Liver (tissue), 3 donors: ENCODE results near the gene DOCK1.

Experiments used
- GABPA ChIP-seq, 2 donors: IDR thresholded peaks in 1 of 2; conservative IDR thresholded peaks in 1 of 2; 2 replicates each; pipeline ENCODE4 v1.6.1; 2016; ENCODE audit warnings: antibody characterized with exemption in 2 of 2, mild to moderate bottlenecking in 1 of 2, moderate library complexity in 1 of 2
- JUND ChIP-seq, 2 donors: IDR thresholded peaks; 2 replicates each; pipeline ENCODE4 v1.6.1; 2016; ENCODE audit warnings: antibody characterized with exemption in 2 of 2
- RAD21 ChIP-seq, 2 donors: IDR thresholded peaks; 2 replicates each; pipeline ENCODE4 v1.6.1; 2016; ENCODE audit warnings: antibody characterized with exemption in 2 of 2, mild to moderate bottlenecking in 2 of 2
- SP1 ChIP-seq: IDR thresholded peaks from 2 replicates; pipeline ENCODE4 v1.6.1; 2018; ENCODE audit warnings: antibody characterized with exemption, mild to moderate bottlenecking
- TAF1 ChIP-seq: conservative IDR thresholded peaks from 2 replicates; pipeline ENCODE4 v1.6.1; 2016; ENCODE audit warnings: antibody characterized with exemption, mild to moderate bottlenecking
- YY1 ChIP-seq: IDR thresholded peaks from 2 replicates; pipeline ENCODE4 v1.6.1; 2016; ENCODE audit warnings: antibody characterized with exemption, mild to moderate bottlenecking
- TF ChIP-seq, protein P1 (sequence below): IDR thresholded peaks from 2 replicates; pipeline ENCODE4 v1.6.1; 2016; ENCODE audit warnings: antibody characterized with exemption
- TF ChIP-seq, protein P2 (sequence below): fragments of 150-350 bp; IDR thresholded peaks from 2 replicates; pipeline ENCODE4 v1.5.1; 2017; ENCODE audit warnings: improper control_type of control experiment, low read depth, low read length; ENCODE audit not compliant: missing input control
- TF ChIP-seq, protein P3 (sequence below): IDR thresholded peaks from 2 replicates; pipeline ENCODE4 v1.6.1; 2016; ENCODE audit warnings: antibody characterized with exemption
- TF ChIP-seq, protein P4 (sequence below): IDR thresholded peaks from 2 replicates; pipeline ENCODE4 v1.6.1; 2016; ENCODE audit warnings: antibody characterized with exemption, mild to moderate bottlenecking
- TF ChIP-seq, protein P5 (sequence below): IDR thresholded peaks from 2 replicates; pipeline ENCODE4 v1.6.1; 2016; ENCODE audit warnings: antibody characterized with exemption
- donor health status: healthy.
- donor health status: healthy.

DNA sequence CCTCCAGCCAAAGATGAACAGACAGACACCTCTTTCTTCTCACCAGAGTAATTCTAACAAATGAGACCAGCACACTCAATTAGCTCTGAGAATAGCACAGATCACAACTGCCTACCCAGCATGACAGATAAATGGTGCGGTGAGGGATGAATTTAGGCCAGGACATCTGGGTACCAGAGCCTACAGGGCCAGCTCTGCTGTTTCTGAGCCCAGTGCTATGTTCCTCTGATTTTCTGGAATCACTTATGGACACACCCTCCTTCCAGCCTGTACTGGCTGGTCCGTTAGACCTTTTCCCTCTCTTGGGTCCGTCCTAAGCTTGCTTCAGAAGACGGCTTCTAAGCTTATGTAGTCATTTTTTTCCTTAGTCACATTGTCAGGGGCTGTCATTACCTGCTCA lies 217.6 kb downstream of the DOCK1 start:
- TF ChIP-seq, protein P1, sequence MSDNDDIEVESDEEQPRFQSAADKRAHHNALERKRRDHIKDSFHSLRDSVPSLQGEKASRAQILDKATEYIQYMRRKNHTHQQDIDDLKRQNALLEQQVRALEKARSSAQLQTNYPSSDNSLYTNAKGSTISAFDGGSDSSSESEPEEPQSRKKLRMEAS: no peak
- no peak for TF ChIP-seq TAF1
- TF ChIP-seq, protein P2, sequence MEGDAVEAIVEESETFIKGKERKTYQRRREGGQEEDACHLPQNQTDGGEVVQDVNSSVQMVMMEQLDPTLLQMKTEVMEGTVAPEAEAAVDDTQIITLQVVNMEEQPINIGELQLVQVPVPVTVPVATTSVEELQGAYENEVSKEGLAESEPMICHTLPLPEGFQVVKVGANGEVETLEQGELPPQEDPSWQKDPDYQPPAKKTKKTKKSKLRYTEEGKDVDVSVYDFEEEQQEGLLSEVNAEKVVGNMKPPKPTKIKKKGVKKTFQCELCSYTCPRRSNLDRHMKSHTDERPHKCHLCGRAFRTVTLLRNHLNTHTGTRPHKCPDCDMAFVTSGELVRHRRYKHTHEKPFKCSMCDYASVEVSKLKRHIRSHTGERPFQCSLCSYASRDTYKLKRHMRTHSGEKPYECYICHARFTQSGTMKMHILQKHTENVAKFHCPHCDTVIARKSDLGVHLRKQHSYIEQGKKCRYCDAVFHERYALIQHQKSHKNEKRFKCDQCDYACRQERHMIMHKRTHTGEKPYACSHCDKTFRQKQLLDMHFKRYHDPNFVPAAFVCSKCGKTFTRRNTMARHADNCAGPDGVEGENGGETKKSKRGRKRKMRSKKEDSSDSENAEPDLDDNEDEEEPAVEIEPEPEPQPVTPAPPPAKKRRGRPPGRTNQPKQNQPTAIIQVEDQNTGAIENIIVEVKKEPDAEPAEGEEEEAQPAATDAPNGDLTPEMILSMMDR: no peak
- TF ChIP-seq RAD21 (IDR thresholded peaks at IDR 0.05): no peak
- TF ChIP-seq JUND (IDR thresholded peaks at IDR 0.05): no peak
- TF ChIP-seq, protein P3, sequence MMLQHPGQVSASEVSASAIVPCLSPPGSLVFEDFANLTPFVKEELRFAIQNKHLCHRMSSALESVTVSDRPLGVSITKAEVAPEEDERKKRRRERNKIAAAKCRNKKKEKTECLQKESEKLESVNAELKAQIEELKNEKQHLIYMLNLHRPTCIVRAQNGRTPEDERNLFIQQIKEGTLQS: no peak
- no peak for TF ChIP-seq YY1
- TF ChIP-seq SP1: no peak
- TF ChIP-seq, protein P4, sequence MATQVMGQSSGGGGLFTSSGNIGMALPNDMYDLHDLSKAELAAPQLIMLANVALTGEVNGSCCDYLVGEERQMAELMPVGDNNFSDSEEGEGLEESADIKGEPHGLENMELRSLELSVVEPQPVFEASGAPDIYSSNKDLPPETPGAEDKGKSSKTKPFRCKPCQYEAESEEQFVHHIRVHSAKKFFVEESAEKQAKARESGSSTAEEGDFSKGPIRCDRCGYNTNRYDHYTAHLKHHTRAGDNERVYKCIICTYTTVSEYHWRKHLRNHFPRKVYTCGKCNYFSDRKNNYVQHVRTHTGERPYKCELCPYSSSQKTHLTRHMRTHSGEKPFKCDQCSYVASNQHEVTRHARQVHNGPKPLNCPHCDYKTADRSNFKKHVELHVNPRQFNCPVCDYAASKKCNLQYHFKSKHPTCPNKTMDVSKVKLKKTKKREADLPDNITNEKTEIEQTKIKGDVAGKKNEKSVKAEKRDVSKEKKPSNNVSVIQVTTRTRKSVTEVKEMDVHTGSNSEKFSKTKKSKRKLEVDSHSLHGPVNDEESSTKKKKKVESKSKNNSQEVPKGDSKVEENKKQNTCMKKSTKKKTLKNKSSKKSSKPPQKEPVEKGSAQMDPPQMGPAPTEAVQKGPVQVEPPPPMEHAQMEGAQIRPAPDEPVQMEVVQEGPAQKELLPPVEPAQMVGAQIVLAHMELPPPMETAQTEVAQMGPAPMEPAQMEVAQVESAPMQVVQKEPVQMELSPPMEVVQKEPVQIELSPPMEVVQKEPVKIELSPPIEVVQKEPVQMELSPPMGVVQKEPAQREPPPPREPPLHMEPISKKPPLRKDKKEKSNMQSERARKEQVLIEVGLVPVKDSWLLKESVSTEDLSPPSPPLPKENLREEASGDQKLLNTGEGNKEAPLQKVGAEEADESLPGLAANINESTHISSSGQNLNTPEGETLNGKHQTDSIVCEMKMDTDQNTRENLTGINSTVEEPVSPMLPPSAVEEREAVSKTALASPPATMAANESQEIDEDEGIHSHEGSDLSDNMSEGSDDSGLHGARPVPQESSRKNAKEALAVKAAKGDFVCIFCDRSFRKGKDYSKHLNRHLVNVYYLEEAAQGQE: no peak
- TF ChIP-seq GABPA (IDR thresholded peaks at IDR 0.05 in 1 of 2, conservative IDR thresholded peaks at IDR 0.05 in 1 of 2): no peak
- TF ChIP-seq, protein P5, sequence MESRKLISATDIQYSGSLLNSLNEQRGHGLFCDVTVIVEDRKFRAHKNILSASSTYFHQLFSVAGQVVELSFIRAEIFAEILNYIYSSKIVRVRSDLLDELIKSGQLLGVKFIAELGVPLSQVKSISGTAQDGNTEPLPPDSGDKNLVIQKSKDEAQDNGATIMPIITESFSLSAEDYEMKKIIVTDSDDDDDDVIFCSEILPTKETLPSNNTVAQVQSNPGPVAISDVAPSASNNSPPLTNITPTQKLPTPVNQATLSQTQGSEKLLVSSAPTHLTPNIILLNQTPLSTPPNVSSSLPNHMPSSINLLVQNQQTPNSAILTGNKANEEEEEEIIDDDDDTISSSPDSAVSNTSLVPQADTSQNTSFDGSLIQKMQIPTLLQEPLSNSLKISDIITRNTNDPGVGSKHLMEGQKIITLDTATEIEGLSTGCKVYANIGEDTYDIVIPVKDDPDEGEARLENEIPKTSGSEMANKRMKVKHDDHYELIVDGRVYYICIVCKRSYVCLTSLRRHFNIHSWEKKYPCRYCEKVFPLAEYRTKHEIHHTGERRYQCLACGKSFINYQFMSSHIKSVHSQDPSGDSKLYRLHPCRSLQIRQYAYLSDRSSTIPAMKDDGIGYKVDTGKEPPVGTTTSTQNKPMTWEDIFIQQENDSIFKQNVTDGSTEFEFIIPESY: no peak
